ENCODE data around the gene FER1L5. TPM values are rescaled to one million over a fixed set of nuclear protein-coding genes. Genes with fewer than 3 reads are reported as not detected.

FER1L5 gene
- total and polyA plus RNA-seq, 2 of the 8 experiments (the other 6 are each of a cell fraction or from before 2014, with no cell fraction given), result 0.23 to 0.88 TPM

DNA sequence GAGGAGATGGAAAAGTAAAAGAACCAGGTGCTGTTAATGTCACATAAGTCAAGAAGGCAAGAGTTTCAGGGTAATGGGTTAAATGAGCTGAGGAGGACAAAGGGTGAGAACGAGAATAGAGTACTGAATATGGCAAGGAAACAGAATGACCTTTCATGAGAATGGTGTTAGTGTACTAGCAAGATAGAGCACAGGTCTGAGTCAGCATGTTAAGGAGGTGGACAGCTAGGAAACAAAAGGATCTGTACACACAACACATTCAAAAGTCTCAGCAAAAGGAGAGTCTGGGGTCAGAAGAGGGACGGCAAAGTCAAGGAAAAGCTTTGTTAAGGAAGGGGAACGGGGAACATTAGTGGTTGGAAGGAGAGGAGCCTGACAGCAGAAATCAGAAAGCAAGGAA lies 68.4 kb downstream of the FER1L5 start (continued):
- TF ChIP-seq, protein P1, sequence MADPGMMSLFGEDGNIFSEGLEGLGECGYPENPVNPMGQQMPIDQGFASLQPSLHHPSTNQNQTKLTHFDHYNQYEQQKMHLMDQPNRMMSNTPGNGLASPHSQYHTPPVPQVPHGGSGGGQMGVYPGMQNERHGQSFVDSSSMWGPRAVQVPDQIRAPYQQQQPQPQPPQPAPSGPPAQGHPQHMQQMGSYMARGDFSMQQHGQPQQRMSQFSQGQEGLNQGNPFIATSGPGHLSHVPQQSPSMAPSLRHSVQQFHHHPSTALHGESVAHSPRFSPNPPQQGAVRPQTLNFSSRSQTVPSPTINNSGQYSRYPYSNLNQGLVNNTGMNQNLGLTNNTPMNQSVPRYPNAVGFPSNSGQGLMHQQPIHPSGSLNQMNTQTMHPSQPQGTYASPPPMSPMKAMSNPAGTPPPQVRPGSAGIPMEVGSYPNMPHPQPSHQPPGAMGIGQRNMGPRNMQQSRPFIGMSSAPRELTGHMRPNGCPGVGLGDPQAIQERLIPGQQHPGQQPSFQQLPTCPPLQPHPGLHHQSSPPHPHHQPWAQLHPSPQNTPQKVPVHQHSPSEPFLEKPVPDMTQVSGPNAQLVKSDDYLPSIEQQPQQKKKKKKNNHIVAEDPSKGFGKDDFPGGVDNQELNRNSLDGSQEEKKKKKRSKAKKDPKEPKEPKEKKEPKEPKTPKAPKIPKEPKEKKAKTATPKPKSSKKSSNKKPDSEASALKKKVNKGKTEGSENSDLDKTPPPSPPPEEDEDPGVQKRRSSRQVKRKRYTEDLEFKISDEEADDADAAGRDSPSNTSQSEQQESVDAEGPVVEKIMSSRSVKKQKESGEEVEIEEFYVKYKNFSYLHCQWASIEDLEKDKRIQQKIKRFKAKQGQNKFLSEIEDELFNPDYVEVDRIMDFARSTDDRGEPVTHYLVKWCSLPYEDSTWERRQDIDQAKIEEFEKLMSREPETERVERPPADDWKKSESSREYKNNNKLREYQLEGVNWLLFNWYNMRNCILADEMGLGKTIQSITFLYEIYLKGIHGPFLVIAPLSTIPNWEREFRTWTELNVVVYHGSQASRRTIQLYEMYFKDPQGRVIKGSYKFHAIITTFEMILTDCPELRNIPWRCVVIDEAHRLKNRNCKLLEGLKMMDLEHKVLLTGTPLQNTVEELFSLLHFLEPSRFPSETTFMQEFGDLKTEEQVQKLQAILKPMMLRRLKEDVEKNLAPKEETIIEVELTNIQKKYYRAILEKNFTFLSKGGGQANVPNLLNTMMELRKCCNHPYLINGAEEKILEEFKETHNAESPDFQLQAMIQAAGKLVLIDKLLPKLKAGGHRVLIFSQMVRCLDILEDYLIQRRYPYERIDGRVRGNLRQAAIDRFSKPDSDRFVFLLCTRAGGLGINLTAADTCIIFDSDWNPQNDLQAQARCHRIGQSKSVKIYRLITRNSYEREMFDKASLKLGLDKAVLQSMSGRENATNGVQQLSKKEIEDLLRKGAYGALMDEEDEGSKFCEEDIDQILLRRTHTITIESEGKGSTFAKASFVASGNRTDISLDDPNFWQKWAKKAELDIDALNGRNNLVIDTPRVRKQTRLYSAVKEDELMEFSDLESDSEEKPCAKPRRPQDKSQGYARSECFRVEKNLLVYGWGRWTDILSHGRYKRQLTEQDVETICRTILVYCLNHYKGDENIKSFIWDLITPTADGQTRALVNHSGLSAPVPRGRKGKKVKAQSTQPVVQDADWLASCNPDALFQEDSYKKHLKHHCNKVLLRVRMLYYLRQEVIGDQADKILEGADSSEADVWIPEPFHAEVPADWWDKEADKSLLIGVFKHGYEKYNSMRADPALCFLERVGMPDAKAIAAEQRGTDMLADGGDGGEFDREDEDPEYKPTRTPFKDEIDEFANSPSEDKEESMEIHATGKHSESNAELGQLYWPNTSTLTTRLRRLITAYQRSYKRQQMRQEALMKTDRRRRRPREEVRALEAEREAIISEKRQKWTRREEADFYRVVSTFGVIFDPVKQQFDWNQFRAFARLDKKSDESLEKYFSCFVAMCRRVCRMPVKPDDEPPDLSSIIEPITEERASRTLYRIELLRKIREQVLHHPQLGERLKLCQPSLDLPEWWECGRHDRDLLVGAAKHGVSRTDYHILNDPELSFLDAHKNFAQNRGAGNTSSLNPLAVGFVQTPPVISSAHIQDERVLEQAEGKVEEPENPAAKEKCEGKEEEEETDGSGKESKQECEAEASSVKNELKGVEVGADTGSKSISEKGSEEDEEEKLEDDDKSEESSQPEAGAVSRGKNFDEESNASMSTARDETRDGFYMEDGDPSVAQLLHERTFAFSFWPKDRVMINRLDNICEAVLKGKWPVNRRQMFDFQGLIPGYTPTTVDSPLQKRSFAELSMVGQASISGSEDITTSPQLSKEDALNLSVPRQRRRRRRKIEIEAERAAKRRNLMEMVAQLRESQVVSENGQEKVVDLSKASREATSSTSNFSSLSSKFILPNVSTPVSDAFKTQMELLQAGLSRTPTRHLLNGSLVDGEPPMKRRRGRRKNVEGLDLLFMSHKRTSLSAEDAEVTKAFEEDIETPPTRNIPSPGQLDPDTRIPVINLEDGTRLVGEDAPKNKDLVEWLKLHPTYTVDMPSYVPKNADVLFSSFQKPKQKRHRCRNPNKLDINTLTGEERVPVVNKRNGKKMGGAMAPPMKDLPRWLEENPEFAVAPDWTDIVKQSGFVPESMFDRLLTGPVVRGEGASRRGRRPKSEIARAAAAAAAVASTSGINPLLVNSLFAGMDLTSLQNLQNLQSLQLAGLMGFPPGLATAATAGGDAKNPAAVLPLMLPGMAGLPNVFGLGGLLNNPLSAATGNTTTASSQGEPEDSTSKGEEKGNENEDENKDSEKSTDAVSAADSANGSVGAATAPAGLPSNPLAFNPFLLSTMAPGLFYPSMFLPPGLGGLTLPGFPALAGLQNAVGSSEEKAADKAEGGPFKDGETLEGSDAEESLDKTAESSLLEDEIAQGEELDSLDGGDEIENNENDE (IDR thresholded peaks at IDR 0.05; ENCODE audit: insufficient replicate concordance, low read length), result no peak
- no peak for TF ChIP-seq TBP (IDR thresholded peaks at IDR 0.05; ENCODE audit: low read depth, low read length)
